Spleen (tissue), 11 donors: ENCODE measurements around the gene ADAD2. TPM values are rescaled to one million over a fixed set of nuclear protein-coding genes. Genes with fewer than 3 reads are reported as not detected.

ENCODE experiments used
- DNase-seq: peaks from one replicate; pipeline ENCODE4 v3.0.0-alpha.2; 2020
- H3K27ac ChIP-seq, 8 donors: fragments of 200-600 bp; sonication (generic) in 7 of 8; 1 replicate in 4 of 8; 2 replicates in 4 of 8; pipeline versions ENCODE4 v1.5.0 to v1.8.0; 2016 to 2021; ENCODE audit warnings: inconsistent platforms in 4 of 8, mild to moderate bottlenecking in 4 of 8, moderate library complexity in 1 of 8
- H3K27me3 ChIP-seq, 7 donors: fragments of 200-600 bp; sonication (generic) in 6 of 7; replicated peaks in 1 of 7; 1 replicate in 4 of 7; 2 replicates in 3 of 7; pipeline versions ENCODE4 v1.5.0 to v1.8.0; 2016 to 2021; ENCODE audit warnings: inconsistent platforms in 3 of 7, mild to moderate bottlenecking in 1 of 7
- H3K36me3 ChIP-seq, 6 donors: fragments of 200-600 bp; sonication (generic) in 5 of 6; 1 replicate in 4 of 6; 2 replicates in 2 of 6; pipeline versions ENCODE4 v1.5.0 to v1.8.0; 2016 to 2021; ENCODE audit warnings: inconsistent platforms in 2 of 6
- H3K4me1 ChIP-seq, 6 donors: fragments of 200-600 bp; sonication (generic) in 5 of 6; 1 replicate in 3 of 6; 2 replicates in 3 of 6; pipeline versions ENCODE4 v1.5.0 to v1.8.0; 2016 to 2021; ENCODE audit warnings: inconsistent platforms in 3 of 6
- H3K4me3 ChIP-seq, 8 donors: fragments of 200-600 bp; sonication (generic) in 7 of 8; 1 replicate in 4 of 8; 2 replicates in 4 of 8; pipeline versions ENCODE4 v1.5.0 to v1.8.0; 2016 to 2021; ENCODE audit warnings: inconsistent platforms in 4 of 8, mild to moderate bottlenecking in 4 of 8, moderate library complexity in 2 of 8
- H3K9me3 ChIP-seq, 8 donors: fragments of 200-600 bp; sonication (generic) in 7 of 8; 1 replicate in 4 of 8; 2 replicates in 4 of 8; pipeline versions ENCODE4 v1.5.0 to v1.8.0; 2016 to 2021; ENCODE audit warnings: inconsistent platforms in 4 of 8
- CTCF ChIP-seq, 11 experiments: fragments of 200-600 bp in 7 of 11; fragments of 450-650 bp in 4 of 11; sonication (generic) in 4 of 11; IDR thresholded peaks in 8 of 11; conservative IDR thresholded peaks in 3 of 11; 1 replicate in 7 of 11; 2 replicates in 4 of 11; pipeline versions ENCODE4 v1.4.0 to v1.8.0; 2016 to 2021; ENCODE audit warnings: antibody characterized with exemption in 11 of 11, inconsistent platforms in 4 of 11, mild to moderate bottlenecking in 1 of 11
- POLR2A ChIP-seq, 3 donors: fragments of 450-650 bp; IDR thresholded peaks; one replicate each; pipeline ENCODE4 v1.5.1; 2017; ENCODE audit warnings: antibody characterized with exemption in 3 of 3, mild to moderate bottlenecking in 1 of 3
- POLR2AphosphoS5 ChIP-seq, 3 donors: sonication (generic); formaldehyde crosslinking; IDR thresholded peaks; one replicate each; pipeline ENCODE4 v1.5.1; 2017; ENCODE audit warnings: antibody characterized with exemption in 3 of 3
- WGBS, 5 donors: extraction: QIAGEN DNeasy Blood & Tissue Kit in 3 of 5; methylation state at CpG; one replicate each; pipeline versions ENCODE4 v1.1.5 to v1.1.7; 2013 to 2018; 5-methylcytosine and 5-hydroxymethylcytosine counted together
- intact Hi-C: fragments of 100-400 bp; cut with DNase I; formaldehyde crosslinking; loops from one replicate; pipeline ENCODE4 v1.15.0; 2023; ENCODE audit warnings: low total_unique reads
- polyA plus RNA-seq, 3 donors: library from polyadenylated mRNA; stranded (reverse); fragments of 200-250 nt; gene quantifications; one replicate each; pipeline ENCODE4 v1.2.1, GENCODE V29; 2013
- total RNA-seq, 7 donors: library from RNA; depleted of rRNA in 3 of 7; stranded (reverse); fragments of >200 nt in 3 of 7; fragmentation: NEBNext Ultra II Directional in 4 of 7; extraction: Animal tissue kit (Norgen Biotek cat#: 25700) in 4 of 7; gene quantifications; one replicate each; pipeline versions ENCODE4 v1.1.0 to v1.2.1, GENCODE V29; 2016 to 2021
- donor health status: healthy with polysubstance abuse.
- donor health status: DM: no; HTN: no; CAD: no; lungs with moderate emphysema.
- donor health status: DM: no; HTN: no; CAD: no.
- donor health status: Bipolar disorder and iron deficiency.
- donor health status: healthy.
- donor health status: DM: no; HTN: no; CAD: no.
- donor health status: DM: yes; HTN: yes; CAD: no.

ADAD2 gene
- total and polyA plus RNA-seq, 10 donors = 2.5 to 86.5 (median 7.0) TPM

- H3K4me1 ChIP-seq = no peaks in the 10 kb centered on the region
- no peaks in the 10 kb centered on the region for H3K9me3 ChIP-seq
- H3K4me3 ChIP-seq = no peak overlapping the region
- no peak overlapping the region for H3K27ac ChIP-seq
- H3K36me3 ChIP-seq = no peaks in the 10 kb centered on the region
- DNase-seq = no peak
- TF ChIP-seq CTCF (IDR thresholded peaks at IDR 0.05 in 8 of 11, conservative IDR thresholded peaks at IDR 0.05 in 3 of 11) = no peak
- no peak for TF ChIP-seq POLR2AphosphoS5 (IDR thresholded peaks at IDR 0.05)
- no peak for TF ChIP-seq POLR2A (IDR thresholded peaks at IDR 0.05)
- intact Hi-C loops = no loop called here
- WGBS, 5 donors = 68 to 83% (median 72%) methylated on average over 6 of the region's 6 CpGs
- H3K27me3 ChIP-seq = peaks cover 0 to 5% (median 0%) of the 10 kb centered on the region in 7 donors
Observed at GRCh38 chr16:84218956-84219355, 28.0 kb downstream of the ADAD2 start.

- Histone ChIP-seq H3K9me3 (no peaks in the 10 kb centered on the region), H3K4me3 (no peak overlapping the region), H3K4me1 (no peaks in the 10 kb centered on the region), H3K36me3 (no peaks in the 10 kb centered on the region), H3K27me3 (peaks cover 0 to 19% (median 0%) of the 10 kb centered on the region in 7 donors), H3K27ac (no peak overlapping the region)
- 83 to 92% (median 87%) methylated on average over 1 of the region's 1 CpG for WGBS, 5 donors
- no peak for TF ChIP-seq POLR2A (IDR thresholded peaks at IDR 0.05)
- no peak for TF ChIP-seq POLR2AphosphoS5 (IDR thresholded peaks at IDR 0.05)
- TF ChIP-seq CTCF (IDR thresholded peaks at IDR 0.05 in 8 of 11, conservative IDR thresholded peaks at IDR 0.05 in 3 of 11) = no peak
- intact Hi-C loops = no loop called here
- DNase-seq = no peak
Observed at GRCh38 chr16:84220851-84221250, 29.9 kb downstream of the ADAD2 start.

- Histone ChIP-seq H3K36me3 (no peaks in the 10 kb centered on the region), H3K9me3 (no peaks in the 10 kb centered on the region), H3K4me3 (no peak overlapping the region), H3K27me3 (peaks cover 0 to 44% (median 0%) of the 10 kb centered on the region in 7 donors), H3K27ac (no peak overlapping the region), H3K4me1 (peaks cover 0 to 9% (median 6%) of the 10 kb centered on the region in 6 donors)
- TF ChIP-seq POLR2A (IDR thresholded peaks at IDR 0.05) (no peak), POLR2AphosphoS5 (IDR thresholded peaks at IDR 0.05) (no peak), CTCF (IDR thresholded peaks at IDR 0.05 in 8 of 11, conservative IDR thresholded peaks at IDR 0.05 in 3 of 11) (no peak)
- no peak for DNase-seq
- intact Hi-C loops = no loop called here
- WGBS, 5 donors = 80 to 90% (median 86%) methylated on average over 4 of the region's 4 CpGs
Observed at GRCh38 chr16:84223456-84223855, 32.5 kb downstream of the ADAD2 start.

GRCh38 chr16:84224554-84224953, 33.6 kb downstream of the ADAD2 start:
- Histone ChIP-seq H3K9me3 (no peaks in the 10 kb centered on the region), H3K36me3 (no peaks in the 10 kb centered on the region), H3K4me1 (peaks cover 0 to 13% (median 7%) of the 10 kb centered on the region in 6 donors), H3K4me3 (no peak overlapping the region), H3K27me3 (peaks cover 0 to 48% (median 0%) of the 10 kb centered on the region in 7 donors), H3K27ac (no peak overlapping the region)
- 88 to 92% (median 88%) methylated on average over 3 of the region's 3 CpGs for WGBS, 5 donors
- intact Hi-C loops = no loop called here
- DNase-seq = no peak
- TF ChIP-seq POLR2AphosphoS5 (IDR thresholded peaks at IDR 0.05) (no peak), CTCF (IDR thresholded peaks at IDR 0.05 in 8 of 11, conservative IDR thresholded peaks at IDR 0.05 in 3 of 11) (no peak), POLR2A (IDR thresholded peaks at IDR 0.05) (no peak)
